HepG2 (cell line): Measurements from ENCODE around the gene SOBP.

Experiments
- CBX5 ChIP-seq: sonication (generic); formaldehyde crosslinking; IDR thresholded peaks from 2 replicates; pipeline ENCODE4 v1.4.0; 2020; ENCODE audit warnings: missing genetic modification reagents, borderline replicate concordance
- CEBPB ChIP-seq: IDR thresholded peaks from 2 replicates; pipeline ENCODE4 v1.6.1; 2011; ENCODE audit warnings: low read depth, low read length, improper control_type of control experiment, borderline replicate concordance
- CTCF ChIP-seq: sonication (generic); formaldehyde crosslinking; IDR thresholded peaks from 2 replicates; pipeline ENCODE4 v1.5.0; 2020; ENCODE audit warnings: mild to moderate bottlenecking, missing genetic modification reagents, moderate library complexity
- HMGXB4 ChIP-seq, 2 experiments: sonication (generic) in 1 of 2; formaldehyde crosslinking in 1 of 2; IDR thresholded peaks; 2 replicates each; pipeline versions ENCODE4 v1.4.0 to v1.6.1; 2018 to 2020; ENCODE audit warnings: missing genetic modification reagents in 2 of 2, borderline replicate concordance in 1 of 2, low read depth in 1 of 2, mild to moderate bottlenecking in 1 of 2, missing biosample characterization in 1 of 2
- MAZ ChIP-seq, 2 experiments: sonication (generic) in 1 of 2; formaldehyde crosslinking in 1 of 2; IDR thresholded peaks; 2 replicates each; pipeline versions ENCODE4 v1.5.0 to v1.6.1; 2012 to 2020; ENCODE audit warnings: low read depth in 2 of 2, mild to moderate bottlenecking in 2 of 2, borderline replicate concordance in 1 of 2, improper control_type of control experiment in 1 of 2, low read length in 1 of 2, missing genetic modification reagents in 1 of 2, moderate library complexity in 1 of 2
- NCOA2 ChIP-seq: sonication (generic); formaldehyde crosslinking; IDR thresholded peaks from 2 replicates; pipeline ENCODE4 v1.8.0; 2022; ENCODE audit warnings: inconsistent platforms
- POLR2A ChIP-seq, 2 experiments: IDR thresholded peaks; 2 replicates each; pipeline ENCODE4 v1.6.1; 2011; ENCODE audit warnings: low read depth in 2 of 2, low read length in 2 of 2, mild to moderate bottlenecking in 1 of 2, moderate library complexity in 1 of 2; ENCODE audit not compliant: insufficient read depth in 1 of 2
- REST ChIP-seq, 2 experiments: IDR thresholded peaks; 2 replicates each; pipeline ENCODE4 v1.6.1; 2011 to 2012; ENCODE audit warnings: low read length in 2 of 2, borderline replicate concordance in 1 of 2, low read depth in 1 of 2, mild to moderate bottlenecking in 1 of 2, moderate library complexity in 1 of 2
- RNF219 ChIP-seq: sonication (generic); formaldehyde crosslinking; IDR thresholded peaks from 2 replicates; pipeline ENCODE4 v1.5.0; 2020; ENCODE audit warnings: mild to moderate bottlenecking, missing genetic modification reagents
- ZNF292 ChIP-seq: sonication (generic); formaldehyde crosslinking; IDR thresholded peaks from 2 replicates; pipeline ENCODE4 v1.8.1; 2022; ENCODE audit warnings: mild to moderate bottlenecking, low read depth, missing genetic modification reagents, borderline replicate concordance
- ZNF605 ChIP-seq: sonication (generic); formaldehyde crosslinking; IDR thresholded peaks from 2 replicates; pipeline ENCODE4 v1.8.0; 2022; ENCODE audit warnings: mild to moderate bottlenecking, missing genetic modification reagents
- ZNF614 ChIP-seq: IDR thresholded peaks from 2 replicates; pipeline ENCODE4 v1.6.1; 2018; ENCODE audit warnings: missing biosample characterization, missing genetic modification reagents, inconsistent platforms, borderline replicate concordance

GRCh38 chr6:107495196-107495643 is 5.3 kb downstream of the SOBP start:
- TF ChIP-seq REST (IDR thresholded peaks at IDR 0.05; ENCODE audit: borderline replicate concordance in 1 of 2, low read depth in 1 of 2, low read length in 2 of 2) (no peak), ZNF614 (CRISPR knock-in tag) (no peak), RNF219 (CRISPR knock-in tag) (no peak), POLR2A (IDR thresholded peaks at IDR 0.05; ENCODE audit: insufficient read depth in 1 of 2, low read depth in 2 of 2, low read length in 2 of 2) (no peak), ZNF605 (no peak), NCOA2 (CRISPR knock-in tag) (no peak), ZNF292 (no peak), CEBPB (no peak), MAZ (IDR thresholded peaks at IDR 0.05; ENCODE audit: borderline replicate concordance, low read depth, low read length) (no peak), MAZ (CRISPR knock-in tag; IDR thresholded peaks at IDR 0.05; ENCODE audit: low read depth) (no peak), CBX5 (no peak), HMGXB4 (CRISPR knock-in tag; IDR thresholded peaks at IDR 0.05; ENCODE audit: borderline replicate concordance in 1 of 2, low read depth in 1 of 2) (no peak), CTCF (CRISPR knock-in tag) (no peak)
